ENCODE results near the gene CAMK1D.
A peak's percentile ranks its signal among the peaks of the same experiment; 100 is the strongest.
"Not testable (repeated sequence)": the region's sequence is repeated elsewhere in the genome, so short reads cannot be mapped to it uniquely, and the experiment has no call there.

The CAMK1D gene

GRCh38 chr10:12348870-12349628, at the start of gene CAMK1D:
Gene CAMK1D (plus strand): TSS chr10:12349547.
- peak; percentile 72 for DNase-seq (ENCODE audit: low spot score)

- not testable (repeated sequence) for DNase-seq (ENCODE audit: low spot score)
Observed at GRCh38 chr10:12301036-12301435, 48.3 kb upstream of the CAMK1D start.

- no peak for DNase-seq (ENCODE audit: low spot score)
Observed at GRCh38 chr10:12308057-12308456, 41.3 kb upstream of the CAMK1D start.

- DNase-seq (ENCODE audit: low spot score), result no peak
Observed at GRCh38 chr10:12308736-12309375, 40.5 kb upstream of the CAMK1D start.

- not testable (repeated sequence) for DNase-seq (ENCODE audit: low spot score)
Observed at GRCh38 chr10:12309783-12310182, 39.6 kb upstream of the CAMK1D start.

GRCh38 chr10:12314836-12315235, 34.5 kb upstream of the CAMK1D start:
- no peak for DNase-seq (ENCODE audit: low spot score)

GRCh38 chr10:12319076-12319475, 30.3 kb upstream of the CAMK1D start:
- no peak for DNase-seq (ENCODE audit: low spot score)

GRCh38 chr10:12320892-12321291, 28.5 kb upstream of the CAMK1D start:
- DNase-seq (ENCODE audit: low spot score), result no peak

GRCh38 chr10:12321641-12322040, 27.7 kb upstream of the CAMK1D start:
- DNase-seq (ENCODE audit: low spot score), result peak; percentile 35

GRCh38 chr10:12322583-12323131, 26.7 kb upstream of the CAMK1D start:
- DNase-seq (ENCODE audit: low spot score), result peak; percentile 41

GRCh38 chr10:12324530-12324929, 24.8 kb upstream of the CAMK1D start:
- DNase-seq (ENCODE audit: low spot score), result no peak

- no peak for DNase-seq (ENCODE audit: low spot score)
Observed at GRCh38 chr10:12327074-12327473, 22.3 kb upstream of the CAMK1D start.

- DNase-seq (ENCODE audit: low spot score), result no peak
Observed at GRCh38 chr10:12327476-12327875, 21.9 kb upstream of the CAMK1D start.

- DNase-seq (ENCODE audit: low spot score), result not testable (repeated sequence)
Observed at GRCh38 chr10:12328312-12328711, 21.0 kb upstream of the CAMK1D start.

- DNase-seq (ENCODE audit: low spot score), result no peak
Observed at GRCh38 chr10:12332572-12333379, 16.6 kb upstream of the CAMK1D start.

GRCh38 chr10:12333380-12334185, 15.8 kb upstream of the CAMK1D start:
- DNase-seq (ENCODE audit: low spot score), result peak; percentile 62

GRCh38 chr10:12334186-12334530, 15.2 kb upstream of the CAMK1D start:
- no peak for DNase-seq (ENCODE audit: low spot score)

GRCh38 chr10:12335169-12335568, 14.2 kb upstream of the CAMK1D start:
- not testable (repeated sequence) for DNase-seq (ENCODE audit: low spot score)

- no peak for DNase-seq (ENCODE audit: low spot score)
Observed at GRCh38 chr10:12337453-12338372, 11.6 kb upstream of the CAMK1D start.

- no peak for DNase-seq (ENCODE audit: low spot score)
Observed at GRCh38 chr10:12338981-12339380, 10.4 kb upstream of the CAMK1D start.

GRCh38 chr10:12340371-12340770, 9.0 kb upstream of the CAMK1D start:
- DNase-seq (ENCODE audit: low spot score), result no peak
